Tibial nerve (tissue), 3 donors: ENCODE results near the gene NDUFB6.

ENCODE experiments used
- CTCF ChIP-seq, 5 experiments: fragments of 200-600 bp in 3 of 5; fragments of 450-650 bp in 2 of 5; sonication (generic) in 3 of 5; IDR thresholded peaks; one replicate each; pipeline ENCODE4 v1.5.1; 2016 to 2019; ENCODE audit warnings: antibody characterized with exemption in 5 of 5, mild to moderate bottlenecking in 3 of 5, moderate library complexity in 2 of 5
- POLR2A ChIP-seq, 2 donors: fragments of 450-650 bp; IDR thresholded peaks; one replicate each; pipeline ENCODE4 v1.6.1; 2017; ENCODE audit warnings: antibody characterized with exemption in 2 of 2, mild to moderate bottlenecking in 2 of 2, moderate library complexity in 2 of 2

GRCh38 chr9:32584784-32585183 lies 11.8 kb upstream of the NDUFB6 start:
- TF ChIP-seq CTCF (IDR thresholded peaks at IDR 0.05) (no peak), POLR2A (IDR thresholded peaks at IDR 0.05) (no peak)
